HG02852 (cell line): ENCODE results near the gene MROH7.

Source experiments
- ATAC-seq: cut with Tn5 transposase; IDR thresholded peaks from one replicate; pipeline ENCODE4 v1.9.1; 2021; ENCODE audit warnings: mild to moderate bottlenecking, moderate library complexity; ENCODE audit not compliant: unreplicated experiment

Gene MROH7

GRCh38 chr1:54723985-54724384 is 82.4 kb downstream of the MROH7 start:
- ATAC-seq, result no peak

DNA sequence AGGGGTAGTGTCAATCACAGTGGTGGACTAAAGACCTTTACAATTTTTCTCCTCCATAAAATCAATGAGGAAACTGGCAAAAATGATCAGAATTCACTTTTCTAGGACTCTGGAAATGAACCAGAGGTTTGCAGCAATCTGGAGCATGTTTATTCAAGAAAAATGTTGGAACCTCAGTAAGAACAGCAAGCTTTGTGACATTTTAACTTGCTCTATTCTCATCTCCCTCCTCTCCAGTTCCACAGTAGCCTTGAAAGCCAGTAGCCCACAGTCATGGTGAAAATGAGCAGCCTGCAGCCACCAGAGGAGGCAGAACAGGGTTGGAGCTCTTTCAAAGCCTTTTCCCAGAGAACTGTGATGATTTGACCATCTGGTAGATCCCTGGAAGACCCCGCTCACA is 83.2 kb downstream of the MROH7 start:
- no peak for ATAC-seq

DNA sequence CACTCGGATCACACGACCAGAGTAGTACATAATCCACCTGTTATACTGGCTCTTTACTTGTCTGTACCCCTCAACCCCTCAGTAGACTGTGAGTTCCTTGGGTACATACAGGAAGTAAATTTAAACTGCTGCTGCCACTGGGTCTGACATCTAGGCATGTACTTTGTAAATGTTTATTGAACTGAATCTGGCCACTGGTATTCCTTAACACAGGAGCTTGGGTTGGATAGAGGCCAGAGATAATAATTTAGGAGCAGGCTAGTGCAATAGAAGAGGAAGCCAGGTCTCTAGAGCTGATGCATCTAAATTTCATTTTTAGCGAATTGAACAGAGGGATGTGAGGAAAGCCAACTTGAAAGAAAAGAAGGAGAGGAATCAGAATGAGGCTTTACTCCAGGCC is 86.4 kb downstream of the MROH7 start:
- no peak for ATAC-seq

DNA sequence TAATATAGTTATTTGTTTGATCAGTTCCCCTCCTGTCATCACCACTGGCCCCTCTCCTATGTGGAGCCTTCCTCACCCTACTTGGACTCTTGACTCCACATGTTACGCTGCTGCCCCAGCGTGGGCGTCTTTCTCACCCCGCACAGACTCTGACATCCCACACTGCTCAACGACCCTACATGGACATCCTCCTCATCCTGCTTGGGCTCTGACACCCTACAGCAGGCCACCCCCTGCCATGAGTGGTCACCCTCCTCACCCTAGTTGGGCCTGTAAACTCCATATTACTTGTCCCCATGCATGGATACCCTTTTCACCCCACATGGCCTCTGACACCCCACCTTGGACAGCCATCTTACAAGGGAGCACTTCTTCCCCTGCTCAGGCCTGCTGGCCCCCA is 95.1 kb downstream of the MROH7 start:
- ATAC-seq, result no peak

DNA sequence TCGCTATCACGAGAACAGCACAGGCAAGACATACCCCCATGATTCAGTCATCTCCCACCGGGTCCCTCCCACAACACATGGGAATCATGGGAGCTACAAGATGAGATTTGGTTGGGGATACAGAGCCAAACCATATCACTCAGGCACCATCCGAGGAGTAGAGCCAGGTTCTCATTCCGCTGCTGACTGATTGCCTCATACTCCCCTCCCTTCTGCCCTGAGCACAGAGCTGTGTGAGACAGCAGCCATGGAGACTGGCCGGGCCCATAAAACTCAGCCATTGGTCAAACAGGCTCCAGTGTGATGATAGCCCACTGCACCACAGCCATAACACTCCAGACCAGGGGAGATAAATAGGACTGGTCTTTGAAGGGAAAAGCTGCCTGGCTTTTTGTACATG is 96.7 kb downstream of the MROH7 start:
- no peak for ATAC-seq

DNA sequence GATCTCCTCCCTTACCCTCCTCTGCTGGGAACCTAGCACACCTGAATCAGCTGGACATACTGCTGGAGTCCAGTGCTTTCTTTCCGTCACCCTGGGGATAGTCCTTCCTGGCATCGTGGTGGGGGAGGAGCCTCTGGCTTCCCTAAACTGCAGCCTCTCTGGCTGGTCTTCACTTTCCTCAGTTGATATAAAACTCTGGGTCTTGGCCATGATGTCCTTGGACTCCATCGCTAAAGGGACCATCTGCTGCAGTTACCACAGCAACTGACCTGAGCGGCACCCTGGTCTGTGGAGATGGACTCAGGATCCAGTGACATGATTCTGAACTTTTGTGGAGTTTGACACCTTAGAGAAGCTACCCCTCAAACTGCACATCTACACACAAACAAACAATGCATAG is 99.9 kb downstream of the MROH7 start:
- no peak for ATAC-seq

- no peak for ATAC-seq
Measured at GRCh38 chr1:54742282-54742681, 100.7 kb downstream of the MROH7 start.

- ATAC-seq, result no peak
Measured at GRCh38 chr1:54743416-54744226, 102.0 kb downstream of the MROH7 start.

DNA sequence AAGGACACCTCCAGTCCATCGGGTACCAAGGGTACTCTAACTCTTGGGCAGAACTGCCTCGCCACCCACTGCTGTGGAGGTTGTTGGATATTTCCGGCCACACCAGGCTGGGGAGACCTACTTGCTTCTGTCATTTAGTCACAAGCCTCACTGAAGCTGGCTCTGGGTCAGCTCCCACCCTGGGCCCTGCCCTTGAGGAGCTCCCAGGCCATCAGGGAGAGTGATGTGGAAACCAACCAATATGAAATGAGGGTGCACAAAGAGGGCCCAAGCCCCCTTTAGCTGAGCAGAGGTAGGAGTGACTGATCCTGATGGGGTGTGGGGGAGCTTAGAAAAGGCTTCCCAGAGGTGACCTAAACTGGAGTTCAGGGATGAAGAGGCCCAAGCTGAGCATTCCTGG is 103.1 kb downstream of the MROH7 start:
- ATAC-seq, result no peak

DNA sequence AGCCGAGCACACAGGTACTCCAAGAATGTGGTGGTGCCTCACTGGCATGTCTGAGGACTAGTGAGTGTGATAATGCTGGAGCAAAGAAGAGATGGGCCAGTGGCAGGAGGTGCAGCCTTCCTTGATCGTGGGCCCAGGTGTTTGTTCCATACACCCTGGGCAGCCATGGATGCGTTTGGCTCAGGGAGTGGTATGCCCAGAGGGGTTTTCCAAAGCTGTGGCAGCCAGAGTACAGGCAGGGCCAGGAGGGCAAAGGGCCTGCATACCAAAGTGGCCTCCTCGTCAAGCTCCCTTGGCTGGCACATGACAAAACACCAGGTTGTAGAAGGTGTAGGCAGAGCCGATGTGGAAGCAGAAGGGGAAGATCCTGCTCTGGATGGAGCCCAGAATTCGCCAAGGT is 103.7 kb downstream of the MROH7 start:
- ATAC-seq, result no peak

DNA sequence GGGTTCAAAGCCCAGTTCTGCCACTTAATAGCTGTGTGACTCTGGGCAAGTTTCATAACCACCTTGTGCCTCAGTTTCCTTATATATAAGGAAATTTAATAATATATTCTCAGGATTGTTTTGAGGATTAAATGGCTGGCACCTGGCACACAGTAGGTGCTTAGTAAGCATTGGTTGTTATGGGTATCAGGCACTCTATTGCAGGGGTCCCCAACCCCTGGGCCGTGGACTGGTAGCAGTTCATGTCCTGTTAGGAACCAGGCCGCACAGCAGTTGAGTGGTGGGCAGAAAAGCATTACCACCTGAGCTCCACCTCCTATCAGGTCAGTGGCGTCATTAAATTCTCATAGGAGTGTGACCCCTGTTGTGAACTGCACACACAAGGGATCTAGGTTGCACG is 104.3 kb downstream of the MROH7 start:
- no peak for ATAC-seq

DNA sequence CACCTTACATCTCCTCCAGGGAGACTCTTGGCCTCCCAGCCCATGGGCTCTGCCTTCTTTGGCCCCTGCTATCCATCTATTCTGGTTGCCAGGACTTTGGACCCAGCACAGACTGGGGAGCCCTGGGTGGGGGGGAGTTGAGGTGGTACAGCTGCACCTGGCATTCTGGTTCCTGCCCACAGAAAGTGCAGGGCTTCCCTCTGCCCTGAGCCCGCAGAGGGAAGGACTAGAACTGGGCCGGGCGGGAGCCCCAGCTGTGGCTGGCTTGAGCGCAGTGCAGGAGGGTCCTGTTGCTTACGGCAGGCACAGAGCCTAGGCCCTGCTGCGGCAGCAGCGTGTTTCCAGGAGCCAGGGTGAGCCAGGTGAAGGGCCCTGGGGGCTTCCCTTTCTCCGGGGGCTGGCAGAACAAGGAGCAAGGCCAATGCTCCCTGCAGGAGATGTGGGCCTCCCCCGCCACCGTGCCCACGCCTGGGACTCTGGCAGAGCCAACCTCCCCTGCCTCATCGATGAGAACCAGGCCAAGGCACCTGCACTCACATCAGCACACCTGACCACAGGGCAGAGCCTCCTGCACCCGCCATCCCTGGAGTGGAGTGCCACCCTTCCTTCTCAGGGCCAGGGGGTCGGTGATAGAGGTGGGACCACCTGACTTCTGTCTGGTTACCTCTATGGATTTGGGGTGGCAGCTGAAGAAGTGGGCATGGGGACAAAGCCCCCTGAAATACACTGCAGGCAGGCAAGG is 106.7 kb downstream of the MROH7 start:
- ATAC-seq, result no peak

DNA sequence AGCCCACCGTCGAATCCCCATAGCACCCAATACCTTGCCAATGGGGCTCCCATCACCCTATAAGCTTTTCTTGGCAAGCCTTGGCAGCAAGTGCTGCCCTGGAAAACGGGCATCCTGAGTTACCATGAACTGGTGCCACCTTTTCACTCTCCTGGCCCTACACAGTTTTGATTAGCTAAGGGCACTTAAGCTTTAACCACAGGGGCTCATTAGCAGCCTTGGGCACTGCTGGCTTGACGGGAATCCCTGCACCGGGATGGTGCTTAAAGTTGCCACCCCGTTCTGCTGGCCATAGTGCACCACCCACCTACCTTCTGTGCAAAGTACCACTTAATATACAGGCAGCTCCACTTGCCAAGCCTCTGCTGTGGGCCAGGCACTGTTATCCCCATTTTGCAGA is 109.0 kb downstream of the MROH7 start:
- no peak for ATAC-seq

DNA sequence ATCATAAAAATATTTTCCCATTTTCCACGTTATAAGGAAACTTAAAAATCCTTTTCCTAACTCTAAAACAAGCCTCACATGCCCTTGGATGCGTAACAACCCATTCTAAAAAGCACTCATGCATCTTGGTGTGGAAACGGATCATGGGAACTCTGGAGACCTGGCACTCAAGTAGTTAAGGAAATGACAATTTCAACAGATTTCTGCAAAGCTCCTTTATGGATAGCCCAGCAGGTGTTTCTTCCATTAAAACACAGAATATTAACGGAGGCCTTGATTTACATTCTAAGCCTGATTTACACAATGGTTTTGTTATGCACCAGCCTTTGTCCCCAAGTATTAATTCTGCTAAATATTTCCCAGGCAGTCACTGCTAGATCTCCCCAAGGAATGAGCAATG is 109.8 kb downstream of the MROH7 start:
- ATAC-seq, result no peak

GRCh38 chr1:54754045-54754444 is 112.5 kb downstream of the MROH7 start:
- ATAC-seq, result no peak

- ATAC-seq, result no peak
Measured at GRCh38 chr1:54754486-54755285, 113.1 kb downstream of the MROH7 start.

DNA sequence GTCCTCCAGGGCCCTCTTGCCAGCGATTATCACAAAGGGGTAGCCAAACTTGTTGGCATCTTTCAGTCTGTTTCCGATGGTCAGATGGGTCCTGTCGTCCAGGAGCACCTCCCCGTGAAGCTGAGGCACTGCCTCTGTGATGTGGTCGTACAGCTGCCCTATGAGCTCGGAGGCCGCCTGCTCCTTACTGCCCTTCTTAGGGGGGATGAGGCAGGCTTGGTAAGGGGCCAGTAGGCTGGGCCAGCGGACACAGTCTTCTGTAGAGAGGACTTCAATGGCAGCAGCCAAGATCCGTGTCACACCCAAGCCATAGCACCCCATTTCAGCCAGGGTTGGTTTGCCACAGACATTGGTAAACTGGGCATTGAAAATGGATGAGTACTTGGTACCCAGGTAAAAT is 116.2 kb downstream of the MROH7 start:
- ATAC-seq, result no peak

- ATAC-seq, result no peak
Measured at GRCh38 chr1:54758678-54759348, 117.2 kb downstream of the MROH7 start.
